ENCODE data around the gene DAZAP1.

Gene DAZAP1

GRCh38 chr19:1406774-1407527 lies 435 bp upstream of the DAZAP1 start:
- peak overlapping the region; percentile 75 for H3K4me2 ChIP-seq (ENCODE audit: low read depth, low read length, poor library complexity, severe bottlenecking)
- peak overlapping the region; percentile 81 for H2AFZ ChIP-seq (ENCODE audit: low read length)
- H3K9me2 ChIP-seq (replicated peaks; ENCODE audit: low read depth, low read length): no peaks in the 10 kb centered on the region
- H3K79me2 ChIP-seq (ENCODE audit: insufficient read depth, low read length): peaks cover 44% of the 10 kb centered on the region
- H3K27me3 ChIP-seq (ENCODE audit: insufficient read depth, low read length, poor library complexity, severe bottlenecking): peaks cover 6% of the 10 kb centered on the region
- H3K4me1 ChIP-seq (ENCODE audit: insufficient read depth, low read length, poor library complexity, severe bottlenecking): peaks cover 34% of the 10 kb centered on the region
- H3K9me3 ChIP-seq (ENCODE audit: insufficient read depth, low read depth, low read length): no peaks in the 10 kb centered on the region
- H3K9ac ChIP-seq (ENCODE audit: low read depth, low read length, poor library complexity, severe bottlenecking): peak overlapping the region; percentile 79
- H3K36me3 ChIP-seq (ENCODE audit: insufficient read depth, low read length): no peaks in the 10 kb centered on the region
- H4K20me1 ChIP-seq (ENCODE audit: insufficient read depth, low read length, poor library complexity, severe bottlenecking): peaks cover 42% of the 10 kb centered on the region
- TF ChIP-seq EZH2phosphoT487 (IDR thresholded peaks at IDR 0.05; ENCODE audit: borderline replicate concordance): no peak
- TF ChIP-seq CTCF (conservative IDR thresholded peaks at IDR 0.05; ENCODE audit: low read length): peak; percentile 77
- no peaks in the 10 kb centered on the region for H3F3A ChIP-seq (ENCODE audit: low read depth)
- H3K4me3 ChIP-seq (ENCODE audit: low read length, poor library complexity, severe bottlenecking): peak overlapping the region; percentile 82

GRCh38 chr19:1408300-1409203 lies 1.2 kb downstream of the DAZAP1 start:
- H4K20me1 ChIP-seq (ENCODE audit: insufficient read depth, low read length, poor library complexity, severe bottlenecking): peaks cover 58% of the 10 kb centered on the region
- no peaks in the 10 kb centered on the region for H3F3A ChIP-seq (ENCODE audit: low read depth)
- no peak overlapping the region for H2AFZ ChIP-seq (ENCODE audit: low read length)
- peak overlapping the region; percentile 95 for H3K4me2 ChIP-seq (ENCODE audit: low read depth, low read length, poor library complexity, severe bottlenecking)
- H3K9ac ChIP-seq (ENCODE audit: low read depth, low read length, poor library complexity, severe bottlenecking): peak overlapping the region; percentile 99
- TF ChIP-seq CTCF (conservative IDR thresholded peaks at IDR 0.05; ENCODE audit: low read length) (no peak), EZH2phosphoT487 (IDR thresholded peaks at IDR 0.05; ENCODE audit: borderline replicate concordance) (no peak)
- peaks cover 6% of the 10 kb centered on the region for H3K27me3 ChIP-seq (ENCODE audit: insufficient read depth, low read length, poor library complexity, severe bottlenecking)
- no peaks in the 10 kb centered on the region for H3K9me3 ChIP-seq (ENCODE audit: insufficient read depth, low read depth, low read length)
- peaks cover 60% of the 10 kb centered on the region for H3K79me2 ChIP-seq (ENCODE audit: insufficient read depth, low read length)
- H3K4me3 ChIP-seq (ENCODE audit: low read length, poor library complexity, severe bottlenecking): peak overlapping the region; percentile 97
- no peaks in the 10 kb centered on the region for H3K9me2 ChIP-seq (replicated peaks; ENCODE audit: low read depth, low read length)
- H3K4me1 ChIP-seq (ENCODE audit: insufficient read depth, low read length, poor library complexity, severe bottlenecking): peaks cover 37% of the 10 kb centered on the region
- H3K36me3 ChIP-seq (ENCODE audit: insufficient read depth, low read length): peaks cover 12% of the 10 kb centered on the region; the same call in 1 of the 2 replicates

GRCh38 chr19:1409204-1410005 lies 2.0 kb downstream of the DAZAP1 start:
- Histone ChIP-seq H3K27me3 (ENCODE audit: insufficient read depth, low read length, poor library complexity, severe bottlenecking) (peaks cover 6% of the 10 kb centered on the region), H2AFZ (ENCODE audit: low read length) (no peak overlapping the region), H3F3A (ENCODE audit: low read depth) (no peaks in the 10 kb centered on the region), H4K20me1 (ENCODE audit: insufficient read depth, low read length, poor library complexity, severe bottlenecking) (peaks cover 62% of the 10 kb centered on the region), H3K79me2 (ENCODE audit: insufficient read depth, low read length) (peaks cover 69% of the 10 kb centered on the region), H3K4me2 (ENCODE audit: low read depth, low read length, poor library complexity, severe bottlenecking) (peak overlapping the region; percentile 95), H3K9ac (ENCODE audit: low read depth, low read length, poor library complexity, severe bottlenecking) (peak overlapping the region; percentile 99), H3K9me3 (ENCODE audit: insufficient read depth, low read depth, low read length) (no peaks in the 10 kb centered on the region), H3K4me3 (ENCODE audit: low read length, poor library complexity, severe bottlenecking) (peak overlapping the region; percentile 97), H3K36me3 (ENCODE audit: insufficient read depth, low read length) (peaks cover 19% of the 10 kb centered on the region; the same call in 1 of the 2 replicates), H3K4me1 (ENCODE audit: insufficient read depth, low read length, poor library complexity, severe bottlenecking) (peaks cover 37% of the 10 kb centered on the region), H3K9me2 (replicated peaks; ENCODE audit: low read depth, low read length) (no peaks in the 10 kb centered on the region)
- TF ChIP-seq EZH2phosphoT487 (IDR thresholded peaks at IDR 0.05; ENCODE audit: borderline replicate concordance): no peak

All from Loucy (cell line).